ENCODE results near the gene CRTC3. TPM values are rescaled to one million over a fixed set of nuclear protein-coding genes. Genes with fewer than 3 reads are reported as not detected.
A peak's percentile ranks its signal among the peaks of the same experiment; 100 is the strongest.
"Not testable (repeated sequence)": the region's sequence is repeated elsewhere in the genome, so short reads cannot be mapped to it uniquely, and the experiment has no call there.

CRTC3 gene
- total RNA-seq, 1 donor from 2014 or later, result 31.5 TPM

DNA sequence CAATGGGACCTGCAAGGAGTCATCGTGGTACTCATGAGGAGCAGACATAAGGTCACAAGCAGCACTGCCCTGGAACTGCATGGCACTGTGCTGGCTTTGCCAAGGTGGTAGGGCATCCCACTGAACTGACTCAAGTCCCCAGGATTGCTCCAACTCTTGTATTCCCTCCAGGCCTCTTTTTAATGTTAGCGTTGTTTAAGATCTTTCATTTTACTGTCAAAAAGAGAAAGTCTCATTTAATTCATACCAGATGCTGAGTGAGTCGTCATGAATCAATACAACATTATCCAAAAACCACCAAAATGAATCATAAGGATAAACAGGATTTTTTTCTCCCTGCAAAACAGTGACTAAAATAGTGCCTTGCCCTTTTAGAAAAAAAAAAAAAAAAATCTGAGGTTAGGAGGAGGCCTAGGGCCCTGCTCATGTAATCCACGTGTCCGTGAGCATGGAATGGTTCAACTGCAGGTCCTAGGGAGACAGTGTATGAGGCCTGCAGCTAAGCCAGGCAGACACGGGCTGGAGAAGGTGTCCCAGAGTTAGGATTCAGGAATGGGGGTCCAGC lies 150.7 kb downstream of the CRTC3 start:
- peak; percentile 66 for DNase-seq

DNA sequence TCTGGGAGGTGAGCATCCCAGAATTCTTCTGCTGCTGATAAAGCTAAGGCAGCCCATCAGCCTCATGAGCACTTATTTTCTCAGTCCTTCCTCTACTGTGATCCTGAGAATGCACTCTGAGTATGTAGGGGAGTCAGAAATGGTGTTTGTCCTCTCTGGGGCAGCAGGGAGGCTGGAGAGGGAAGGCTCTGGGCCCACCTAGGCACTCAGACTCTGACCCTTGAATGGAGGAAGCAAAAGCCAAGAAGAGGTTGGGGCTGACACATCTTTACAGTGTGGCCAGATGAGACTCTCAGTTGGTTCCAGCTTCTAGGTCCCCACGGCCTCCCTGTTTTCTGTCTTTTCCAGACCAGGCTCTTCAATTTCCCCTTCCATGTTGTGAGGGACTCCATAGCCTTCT lies 151.3 kb downstream of the CRTC3 start:
- DNase-seq, result no peak

DNA sequence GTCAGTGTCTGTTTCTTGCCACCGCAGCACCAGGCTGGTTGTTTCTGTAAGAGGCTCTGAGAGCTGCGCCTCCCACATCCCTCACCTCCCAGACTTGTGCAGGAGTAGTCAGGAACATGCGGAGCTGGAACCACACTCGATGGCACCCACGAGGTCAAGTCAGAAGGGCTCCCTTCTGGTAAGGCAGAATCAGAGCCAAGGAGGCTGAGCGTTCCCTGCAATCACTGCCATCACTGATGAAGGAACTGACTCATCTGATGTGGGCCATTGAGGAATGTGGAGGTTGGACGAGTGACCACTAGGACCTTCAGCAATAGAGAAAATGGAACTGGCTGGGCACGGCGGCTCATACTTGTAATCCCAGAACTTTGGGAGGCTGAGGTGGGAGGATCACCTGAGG lies 151.8 kb downstream of the CRTC3 start:
- DNase-seq, result no peak

DNA sequence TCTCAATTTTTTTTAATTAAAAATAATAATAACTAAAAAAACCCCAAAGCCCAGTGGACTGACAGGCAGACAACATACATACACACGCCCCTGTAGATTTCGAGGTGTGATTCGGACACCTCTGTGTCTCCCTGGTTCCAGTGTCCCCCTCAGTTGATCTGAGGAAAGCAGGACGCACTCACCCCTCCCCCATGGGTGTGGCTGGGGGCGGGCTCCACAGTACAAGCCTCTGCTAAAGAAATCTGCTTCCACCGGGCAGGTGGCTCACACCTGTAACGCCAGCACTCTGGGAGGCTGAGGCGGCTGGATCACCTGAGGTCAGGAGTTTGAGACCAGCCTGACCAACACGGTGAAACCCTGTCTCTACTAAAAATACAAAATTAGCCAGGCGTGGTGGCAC lies 153.6 kb downstream of the CRTC3 start:
- no peak for DNase-seq

DNA sequence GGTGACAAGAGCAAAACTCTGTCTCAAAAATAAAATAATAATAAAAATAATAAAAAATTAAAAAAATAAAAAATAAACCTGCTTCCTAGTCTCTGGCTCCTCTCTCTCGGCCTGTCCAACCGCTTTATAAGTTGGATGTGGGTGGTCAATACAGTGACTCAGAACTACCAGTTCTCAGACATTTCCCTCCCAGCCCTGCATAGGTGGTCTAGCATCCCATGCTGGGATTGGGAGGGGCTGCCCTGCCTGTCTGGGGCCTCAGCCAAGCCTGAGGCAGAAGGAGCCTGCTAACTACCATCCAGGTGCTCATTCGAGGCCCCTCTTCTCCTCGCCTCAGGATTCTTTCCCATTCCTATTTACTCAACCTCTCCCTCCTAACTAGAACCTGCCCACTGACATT lies 154.2 kb downstream of the CRTC3 start:
- peak; percentile 34 for DNase-seq

DNA sequence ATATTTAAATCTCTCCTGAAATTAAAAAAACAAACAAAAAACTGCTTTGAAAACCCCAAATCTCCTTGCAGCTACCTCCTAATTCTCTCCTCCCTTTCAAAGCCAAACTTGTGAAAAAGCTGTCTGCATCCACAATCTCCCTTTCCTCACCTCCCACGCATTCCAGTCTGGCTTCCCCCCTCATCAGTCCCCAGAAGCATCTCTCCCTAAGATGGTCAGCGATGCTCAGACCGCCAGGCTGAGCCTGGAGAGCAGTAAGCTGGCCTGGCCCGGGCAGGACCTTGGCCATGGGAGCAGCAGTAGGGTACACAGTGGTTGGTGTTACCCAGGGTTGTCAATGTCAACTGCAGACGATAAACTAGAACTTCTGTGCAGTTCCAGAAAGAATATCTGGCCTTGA lies 154.6 kb downstream of the CRTC3 start:
- DNase-seq, result no peak

DNA sequence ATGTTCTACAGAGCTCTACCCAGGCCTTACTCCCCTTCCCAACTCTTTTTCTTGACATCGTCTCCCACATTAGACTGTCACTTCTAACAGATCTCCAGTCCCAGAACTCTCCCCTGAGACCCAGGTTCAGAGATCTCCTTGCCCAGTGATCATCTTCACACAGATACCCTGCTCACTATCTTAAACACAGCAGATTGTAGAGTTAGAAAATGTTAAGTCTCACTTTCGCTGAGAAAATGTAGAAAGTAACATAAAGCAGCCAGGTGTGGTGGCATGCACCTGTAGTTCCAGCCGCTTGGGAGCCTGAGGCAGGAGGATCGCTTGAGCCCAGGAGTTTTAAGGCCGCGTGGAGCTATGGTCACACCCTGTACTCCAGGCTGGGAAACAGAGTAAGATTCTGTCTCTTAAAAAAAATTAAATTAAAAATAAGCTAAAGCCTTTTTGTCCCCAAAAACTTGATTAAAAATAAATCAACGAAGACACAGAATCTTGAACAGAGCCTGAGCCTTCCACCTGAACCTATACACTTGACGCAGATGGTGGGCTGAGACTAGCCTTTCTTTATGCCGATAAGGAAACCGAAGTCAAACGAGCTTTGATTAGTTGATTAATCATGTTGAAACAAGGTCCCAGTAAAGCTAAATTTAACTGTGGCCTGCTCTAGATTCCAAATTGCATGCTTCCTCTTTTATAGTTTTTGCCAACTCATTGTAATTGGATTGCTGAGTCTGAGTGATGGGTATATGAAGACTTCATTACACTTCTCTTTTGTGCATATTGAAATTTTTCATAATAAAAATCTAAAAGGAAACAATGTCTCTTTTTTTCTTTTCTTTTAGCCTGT lies 156.1 kb downstream of the CRTC3 start:
- DNase-seq, result no peak

DNA sequence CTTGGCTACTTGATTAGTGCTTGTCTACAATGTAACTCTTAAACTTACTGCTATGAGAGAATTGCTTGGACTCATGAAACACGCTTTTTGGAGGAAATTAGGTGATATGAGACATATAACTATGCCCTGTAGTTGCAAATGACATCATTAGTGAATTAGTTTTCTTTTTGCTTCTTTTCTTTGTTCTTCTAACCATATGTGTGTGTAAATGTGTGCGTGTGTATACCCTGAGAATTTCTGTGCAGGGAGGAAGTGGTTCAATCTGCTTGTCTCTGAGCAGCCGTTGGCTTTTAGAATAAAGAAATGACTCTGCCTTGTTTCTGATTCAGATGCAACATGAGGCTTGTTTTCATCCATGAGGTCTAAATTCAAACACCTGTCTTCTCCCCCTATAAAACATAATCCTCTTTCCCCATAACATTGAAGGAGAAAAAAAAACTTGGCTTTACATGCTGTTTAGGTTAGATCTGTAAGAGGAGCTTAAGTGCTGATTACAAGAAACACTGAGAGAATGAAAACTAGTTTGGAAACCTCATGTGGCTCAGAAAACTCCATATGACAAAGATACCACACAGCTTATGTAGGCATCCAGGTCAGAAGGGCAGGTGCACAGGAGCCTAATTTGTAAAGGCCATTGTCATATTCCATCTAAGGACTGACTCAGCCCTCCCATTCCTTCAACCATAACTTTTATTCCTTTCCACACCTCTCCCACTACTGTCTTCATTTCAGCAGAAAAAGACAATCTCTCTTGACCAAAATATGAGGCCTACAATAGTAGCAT lies 156.9 kb downstream of the CRTC3 start:
- DNase-seq, result no peak

DNA sequence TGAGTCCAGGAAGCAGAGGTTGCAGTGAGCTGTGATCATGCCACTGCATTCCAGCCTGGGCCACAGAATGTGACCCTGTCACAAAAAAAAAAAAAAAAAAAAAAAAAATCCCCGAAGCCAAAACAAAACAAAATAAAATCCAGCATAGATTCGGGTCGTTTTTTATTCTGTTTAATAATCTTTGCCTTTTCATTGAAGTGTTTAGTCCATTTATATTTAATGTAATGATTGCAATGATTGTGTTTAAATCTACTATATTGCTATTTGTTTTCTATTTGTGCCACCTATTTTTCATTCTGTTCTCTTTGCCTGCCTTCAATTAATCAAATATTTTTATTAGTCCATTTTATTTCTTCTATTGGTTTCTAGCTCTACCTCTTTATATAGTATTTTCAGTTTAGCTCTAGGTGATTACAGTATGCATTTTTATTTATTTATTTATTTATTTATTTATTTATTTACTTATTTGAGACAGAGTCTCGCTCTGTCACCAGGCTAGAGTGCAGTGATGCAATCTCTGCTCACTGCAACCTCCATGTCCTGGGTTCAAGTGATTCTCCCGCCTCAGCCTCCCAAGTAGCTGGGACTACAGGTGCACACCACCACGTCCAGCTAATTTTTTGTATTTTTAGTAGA lies 159.7 kb downstream of the CRTC3 start:
- DNase-seq, result not testable (repeated sequence)

DNA sequence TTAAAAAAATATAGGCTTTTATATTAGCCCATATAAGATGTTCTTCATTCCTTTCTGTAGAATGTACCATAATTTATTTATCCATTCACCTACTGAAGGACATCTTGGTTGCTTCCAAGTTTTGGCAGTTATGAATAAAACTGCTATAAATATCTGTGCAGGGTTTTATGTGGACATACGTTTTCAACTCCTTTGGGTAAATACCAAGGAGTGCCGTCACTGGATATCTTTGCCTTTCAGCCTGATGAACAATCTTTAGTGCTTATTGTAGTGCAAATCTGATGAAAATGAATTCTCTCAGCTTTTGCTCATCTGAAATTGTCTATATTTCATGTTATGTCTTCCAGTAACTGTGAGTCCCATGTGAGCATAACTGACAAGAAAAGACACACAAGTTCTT lies 160.9 kb downstream of the CRTC3 start:
- DNase-seq, result no peak

DNA sequence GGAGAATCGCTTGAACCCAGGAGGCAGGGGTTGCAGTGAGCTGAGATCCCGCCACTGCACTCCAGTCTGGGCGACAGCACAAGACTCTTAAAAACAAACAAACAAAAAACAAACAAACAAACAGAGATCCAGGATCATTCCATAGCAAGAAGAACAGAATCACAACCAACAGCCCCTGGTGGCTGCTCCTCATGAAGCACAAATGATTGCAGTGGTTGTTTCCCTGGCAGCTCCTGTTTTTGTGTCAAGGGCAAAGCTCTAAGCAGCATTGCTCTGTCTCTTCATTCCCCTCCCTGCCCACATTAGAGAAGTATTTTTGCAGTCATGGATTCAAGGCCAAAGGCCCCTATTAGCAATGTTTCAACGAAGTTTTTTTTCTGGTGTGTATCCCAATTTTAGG lies 161.6 kb downstream of the CRTC3 start:
- no peak for DNase-seq

DNA sequence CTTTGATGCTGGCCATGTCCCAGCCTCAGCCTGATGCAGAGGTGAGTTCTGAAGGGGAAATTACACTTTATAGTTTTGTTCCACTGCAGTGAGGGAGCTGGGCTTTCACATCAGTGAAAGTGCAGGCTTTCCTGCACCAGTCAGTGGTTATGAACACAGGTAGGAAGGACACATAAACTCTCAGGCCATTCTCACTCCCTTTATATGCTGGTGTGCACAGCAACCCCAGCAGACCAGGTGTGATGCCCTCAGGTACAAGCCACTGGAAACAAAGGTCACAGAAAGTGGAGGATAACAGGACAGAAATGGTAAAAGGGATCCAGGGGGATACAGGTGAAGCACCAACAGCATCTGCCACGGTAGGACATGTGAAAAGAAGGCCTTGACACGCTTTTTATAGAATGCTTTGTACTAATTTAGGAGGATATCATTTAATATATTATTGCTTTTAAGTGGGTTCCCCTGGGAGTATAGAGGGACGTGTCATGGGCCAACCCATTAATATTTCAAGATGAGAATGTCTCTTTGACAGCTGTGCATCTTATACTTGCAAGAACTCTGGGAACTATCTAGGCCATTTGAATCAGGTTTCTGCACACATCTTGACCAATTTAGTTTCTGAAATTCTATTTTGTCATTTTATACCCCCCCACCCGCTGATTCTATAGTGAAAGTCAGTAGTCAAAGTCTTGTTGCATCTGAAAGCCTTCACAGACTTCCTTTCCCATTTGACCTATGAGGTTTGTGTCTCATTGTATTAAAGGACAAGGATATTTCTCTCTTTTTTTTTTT lies 162.5 kb downstream of the CRTC3 start:
- DNase-seq, result no peak

Other genes with a start within 250 kb of the CRTC3 start
- 4.9 TPM for gene ZNF774, start 177.6 kb upstream of the CRTC3 start, total RNA-seq
- gene IQGAP1, start 141.7 kb upstream of the CRTC3 start, total RNA-seq, result 171 TPM
- gene BLM, start 187.4 kb downstream of the CRTC3 start, total RNA-seq, result 7.3 TPM